GM12864 (cell line): ENCODE measurements around the gene LRP5.
"Not testable (repeated sequence)": the region's sequence is repeated elsewhere in the genome, so short reads cannot be mapped to it uniquely, and the experiment has no call there.

ENCODE experiments used
- DNase-seq: peaks from one replicate; pipeline ENCODE4 v3.0.0-alpha.2; 2011; ENCODE audit warnings: low read depth
- H3K4me3 ChIP-seq: 2 replicates; pipeline ENCODE4 v1.5.1; 2011; ENCODE audit warnings: mild to moderate bottlenecking, low read depth, low read length, control low read depth
- CTCF ChIP-seq: IDR thresholded peaks from 2 replicates; pipeline ENCODE4 v1.5.1; 2011; ENCODE audit warnings: low read depth, mild to moderate bottlenecking, moderate library complexity, low read length, control low read depth, inconsistent platforms; ENCODE audit errors: missing control alignments

The LRP5 gene

DNA sequence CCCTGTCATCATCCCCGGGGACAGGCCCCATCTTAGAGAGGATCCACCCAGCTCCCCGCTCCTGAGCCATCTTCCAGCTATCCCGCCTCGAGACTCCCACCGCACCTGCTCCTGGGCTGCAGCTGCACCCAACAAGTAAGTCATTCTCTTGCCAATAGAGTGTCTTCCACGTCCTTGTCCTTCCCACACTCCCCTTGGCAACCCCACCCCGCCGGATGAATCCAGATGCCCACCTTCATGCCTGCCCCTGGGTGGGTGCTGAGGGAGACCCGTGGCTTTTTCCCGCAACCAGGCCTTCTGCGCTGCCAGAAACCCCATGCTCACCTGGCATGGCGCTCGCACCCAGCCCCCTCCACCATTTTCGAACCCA is 29.5 kb upstream of the LRP5 start:
- DNase-seq = no peak
- H3K4me3 ChIP-seq = no peak overlapping the region
- no peak for TF ChIP-seq CTCF

GRCh38 chr11:68284588-68284987 is 27.8 kb upstream of the LRP5 start:
- not testable (repeated sequence) for DNase-seq, H3K4me3 ChIP-seq

- H3K4me3 ChIP-seq = no peak overlapping the region
- no peak for TF ChIP-seq CTCF
- DNase-seq = no peak
Observed at GRCh38 chr11:68287419-68287818, 25.0 kb upstream of the LRP5 start.

DNA sequence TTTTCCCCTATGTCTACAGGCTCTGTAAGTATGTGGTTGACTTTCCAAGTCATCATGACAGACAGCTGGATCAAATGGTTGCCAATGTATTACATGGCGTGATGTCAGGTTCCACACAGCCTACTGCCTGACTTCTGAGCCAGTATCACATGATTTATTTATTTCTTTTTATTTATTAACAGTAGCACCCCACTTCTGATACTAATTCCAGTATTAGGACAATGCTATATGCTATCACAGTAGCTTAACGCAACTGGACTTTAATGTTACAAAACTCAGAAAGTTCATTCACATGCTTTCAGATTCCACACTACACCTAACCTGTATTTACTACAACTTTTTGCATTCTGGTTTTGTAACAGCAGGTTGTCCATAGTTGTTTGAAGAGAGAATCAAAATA is 22.9 kb upstream of the LRP5 start:
- H3K4me3 ChIP-seq = no peak overlapping the region
- no peak for TF ChIP-seq CTCF

GRCh38 chr11:68293708-68294107 is 18.7 kb upstream of the LRP5 start:
- TF ChIP-seq CTCF = no peak
- no peak overlapping the region; the same call in 1 of the 2 replicates for H3K4me3 ChIP-seq
- DNase-seq = no peak

More for the DNA sequence above, 22.9 kb upstream of the LRP5 start:
- no peak for DNase-seq

DNA sequence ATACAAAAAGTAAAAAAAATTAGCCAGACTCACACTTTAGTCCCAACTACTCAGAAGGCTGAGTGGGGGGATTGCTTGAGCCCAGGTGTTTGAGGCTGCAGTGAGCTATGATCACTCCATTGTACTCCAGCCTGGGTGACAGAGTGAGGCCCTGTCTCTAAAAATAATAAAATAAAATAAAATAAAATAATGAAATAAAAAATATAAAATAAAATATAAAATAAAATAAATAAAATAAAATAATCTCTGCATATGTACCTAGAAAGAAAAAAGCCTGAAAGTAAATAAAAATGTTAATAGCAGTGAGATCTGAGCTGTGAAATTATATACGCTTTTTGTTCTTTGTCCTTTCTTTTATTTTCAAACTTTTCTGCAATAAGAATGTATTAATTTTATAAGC is 17.1 kb upstream of the LRP5 start:
- H3K4me3 ChIP-seq = no peak overlapping the region
- TF ChIP-seq CTCF = no peak
- no peak for DNase-seq

DNA sequence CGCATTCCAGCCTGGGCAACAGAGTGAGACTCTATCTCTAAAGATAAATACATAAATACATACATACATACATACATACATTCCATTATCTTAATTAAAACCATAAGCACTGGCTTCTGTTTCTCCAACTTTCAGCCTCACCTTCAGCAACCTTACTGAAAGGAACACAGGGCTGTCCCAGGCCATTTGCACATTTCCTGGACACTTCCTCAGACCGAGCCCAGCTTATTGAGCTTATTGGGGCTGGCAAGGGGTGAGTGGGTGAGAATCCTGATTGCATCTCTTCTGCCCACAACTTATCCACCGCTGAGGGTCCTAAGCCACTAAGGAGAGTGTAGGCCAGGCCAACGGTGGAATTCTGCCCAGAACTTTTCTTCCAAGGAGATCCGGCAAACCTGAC is 16.5 kb upstream of the LRP5 start:
- no peak overlapping the region for H3K4me3 ChIP-seq
- TF ChIP-seq CTCF = no peak

More for the DNA sequence above, 16.5 kb upstream of the LRP5 start:
- no peak for DNase-seq
